NCI-H774 (cell line): Measurements from ENCODE around the gene LCE1E.

Experiments used
- DNase-seq: peaks from one replicate; lab custom pipeline; 2025; lab: John Stamatoyannopoulos, UW

Gene LCE1E, protein sequence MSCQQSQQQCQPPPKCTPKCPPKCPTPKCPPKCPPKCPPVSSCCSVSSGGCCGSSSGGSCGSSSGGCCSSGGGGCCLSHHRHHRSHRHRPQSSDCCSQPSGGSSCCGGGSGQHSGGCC

DNA sequence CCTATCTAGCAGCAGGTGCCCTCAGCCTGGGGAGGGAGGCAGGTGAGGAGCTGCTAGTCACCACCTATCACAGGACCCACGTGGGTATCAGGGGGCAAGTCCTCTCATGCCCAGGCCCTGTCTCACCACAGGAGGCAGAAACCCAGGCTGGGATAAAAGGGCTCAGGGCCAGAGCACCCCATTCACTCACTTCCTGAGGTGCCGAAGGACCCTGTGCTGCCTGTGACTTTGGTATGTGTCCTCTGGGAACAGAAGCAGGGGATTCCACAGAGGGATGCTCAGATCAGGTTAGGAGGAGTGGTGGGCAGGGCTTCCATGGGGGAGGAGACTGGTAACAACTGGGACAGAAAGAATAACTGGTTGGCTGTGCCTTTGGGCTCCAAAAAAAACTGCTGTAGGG lies at the start of gene LCE1E:
Gene LCE1E, plus strand, starts transcription at position 181 of the 400 bp plus-strand sequence. CDS start 1,043 bp downstream, outside the sequence.
- DNase-seq: no peak

DNA sequence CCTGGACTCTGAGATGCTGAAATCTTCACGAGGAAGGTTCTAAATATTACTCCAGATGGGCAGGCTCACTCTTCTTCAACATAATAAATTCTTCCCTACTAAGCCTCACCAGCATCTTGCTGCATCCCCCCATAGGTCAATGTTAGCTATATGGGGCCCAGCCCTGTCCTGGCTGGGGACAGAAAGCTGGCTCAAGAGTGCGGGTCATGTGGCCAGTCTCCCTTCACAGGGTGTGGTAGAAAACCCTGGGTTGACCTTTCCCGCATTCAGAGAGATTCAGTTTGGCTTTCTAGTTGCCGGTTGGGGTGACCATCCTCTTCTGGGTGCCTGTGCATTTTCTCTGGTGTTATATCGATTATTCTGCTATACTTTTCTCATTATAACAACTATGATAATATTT lies 48.1 kb upstream of the LCE1E start:
- DNase-seq: no peak

DNA sequence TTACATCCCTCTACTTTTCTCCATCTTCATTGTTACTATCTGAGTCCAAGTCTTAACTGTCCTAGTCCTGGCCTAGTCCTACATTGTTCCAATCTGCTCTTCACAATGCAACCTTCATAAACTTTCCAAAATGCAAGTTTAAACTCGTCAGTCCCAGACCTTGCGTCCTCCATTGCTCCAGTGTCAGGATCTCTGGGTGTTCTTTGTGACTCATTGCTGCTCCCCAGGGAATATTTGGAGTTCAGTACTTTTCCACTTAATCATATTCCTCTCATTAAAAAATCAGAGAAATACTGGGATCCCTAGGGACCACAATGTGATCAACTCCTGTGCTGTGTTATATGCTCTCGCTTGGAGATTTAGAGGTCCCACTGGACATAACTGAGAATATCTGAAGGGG lies 46.2 kb upstream of the LCE1E start:
- DNase-seq: no peak

DNA sequence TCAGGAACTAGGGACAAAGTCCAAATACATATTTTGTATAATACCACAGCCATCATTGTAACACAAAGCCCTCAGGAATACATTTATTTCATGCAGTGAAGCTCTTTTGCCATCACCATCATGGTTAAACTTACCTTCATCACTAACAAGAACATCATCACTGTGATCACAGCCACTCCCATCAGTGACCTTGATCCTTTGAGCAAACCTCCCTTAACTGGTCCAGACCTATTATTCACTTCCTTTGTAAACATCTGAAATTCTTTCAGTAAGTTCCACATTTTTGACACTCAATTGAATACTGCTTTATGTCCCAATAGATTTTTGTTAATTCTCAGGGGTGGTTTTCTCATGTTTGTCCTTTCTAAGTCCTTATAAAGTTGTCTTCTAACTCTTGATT lies 44.4 kb upstream of the LCE1E start:
- no peak for DNase-seq

DNA sequence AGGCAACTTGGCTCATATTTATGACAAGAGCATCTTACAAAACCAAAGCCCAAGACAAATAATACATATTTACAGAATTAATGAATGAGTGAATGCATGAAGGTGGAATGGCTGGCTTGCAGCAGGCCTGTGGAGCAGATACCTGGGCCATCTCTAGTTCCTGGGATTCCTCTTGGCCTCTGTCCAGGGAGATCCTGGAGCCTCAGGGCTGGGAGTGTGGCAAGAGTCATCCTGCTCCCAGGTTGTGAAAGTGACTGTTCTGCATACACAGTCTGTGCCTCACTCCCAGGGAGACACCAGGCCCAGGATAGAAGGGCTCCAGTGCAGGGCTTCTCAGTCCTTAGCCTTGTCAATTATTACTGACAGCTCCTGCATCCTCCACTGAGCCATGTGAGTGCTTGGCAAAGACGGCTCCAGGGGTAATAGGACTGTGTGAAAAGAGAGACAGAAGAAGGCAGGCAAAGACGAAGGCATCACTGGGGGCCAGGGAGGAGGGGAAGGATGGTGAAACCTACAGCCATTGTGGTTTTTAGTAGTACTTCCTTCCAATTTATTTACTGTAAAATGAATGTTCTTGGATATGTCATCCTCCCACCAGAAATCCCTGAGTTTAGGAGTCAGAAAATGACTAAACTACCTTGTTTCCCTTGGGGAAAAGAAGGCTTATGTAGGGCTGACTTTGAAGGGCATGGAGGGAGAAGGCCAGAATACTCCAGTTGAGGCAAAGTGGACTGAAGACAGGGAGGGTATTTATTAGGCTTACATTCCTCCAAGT lies 42.5 kb upstream of the LCE1E start:
- no peak for DNase-seq

DNA sequence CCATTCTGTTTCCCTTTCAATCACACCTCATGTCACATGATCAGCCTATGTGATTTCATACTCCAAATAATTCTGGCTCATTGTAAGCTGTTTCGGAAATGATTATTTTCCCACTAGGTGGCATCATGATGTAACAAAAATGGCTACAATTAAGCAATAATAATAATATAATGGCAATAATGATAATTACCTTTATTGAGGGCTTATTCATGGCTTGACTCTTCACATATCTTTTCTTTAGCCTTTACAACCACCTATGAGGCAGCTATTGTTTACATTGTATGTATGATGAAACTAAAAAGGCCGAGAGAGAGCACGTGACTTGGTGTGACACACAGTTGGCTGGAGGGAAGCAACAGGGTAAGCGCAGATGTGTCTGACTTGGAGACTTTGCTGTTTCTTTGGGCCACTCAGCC lies 40.8 kb upstream of the LCE1E start:
- no peak for DNase-seq

DNA sequence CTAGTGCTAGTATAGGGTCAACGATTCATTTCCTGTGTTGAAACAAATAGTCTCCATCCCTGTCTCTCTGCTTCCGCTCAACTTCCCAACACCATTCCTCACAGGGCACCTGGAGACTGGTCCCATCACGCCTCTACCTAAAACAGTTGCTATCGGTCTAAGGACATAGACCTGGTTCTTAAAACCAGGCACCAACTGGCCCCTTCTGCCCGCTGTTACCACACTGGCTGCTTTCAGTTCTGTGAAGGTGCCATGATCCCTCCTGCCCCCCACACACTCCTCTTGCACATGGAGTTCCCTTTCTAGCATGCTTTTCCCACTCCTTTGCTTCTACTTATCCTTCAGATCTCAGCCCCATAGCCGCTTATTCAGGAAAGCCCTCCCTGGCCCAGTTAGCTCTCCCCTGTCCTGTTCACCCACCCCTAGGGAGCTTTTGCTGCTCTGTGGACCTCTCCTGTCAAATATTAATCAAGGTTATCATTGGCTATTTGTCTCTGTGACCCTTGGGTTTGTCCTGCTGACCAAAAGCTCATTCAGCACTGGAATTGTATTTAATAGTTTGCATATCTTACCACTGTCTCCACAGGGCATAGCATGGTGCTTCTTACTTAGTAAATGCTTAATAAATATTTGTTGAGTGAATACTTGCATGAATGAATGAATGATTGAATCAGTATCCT lies 40.2 kb upstream of the LCE1E start:
- no peak for DNase-seq

DNA sequence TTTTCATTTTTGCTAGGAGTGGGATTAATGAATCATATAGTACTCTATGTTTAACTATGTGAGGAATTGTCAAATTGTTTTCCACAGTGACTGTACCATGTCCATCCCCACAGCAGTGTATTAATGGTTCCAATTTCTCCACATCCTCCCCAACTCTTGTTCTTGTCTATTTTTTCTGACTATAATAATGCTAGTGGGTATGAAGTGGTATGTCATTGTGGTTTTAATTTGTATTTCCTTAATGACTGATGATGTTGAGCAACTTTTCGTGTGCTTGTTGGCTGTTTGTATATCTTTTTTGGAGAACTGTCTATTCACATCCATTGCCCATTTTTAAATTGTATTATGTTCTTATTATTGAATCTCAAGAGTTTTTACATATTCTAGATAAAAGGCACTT lies 38.2 kb upstream of the LCE1E start:
- no peak for DNase-seq

DNA sequence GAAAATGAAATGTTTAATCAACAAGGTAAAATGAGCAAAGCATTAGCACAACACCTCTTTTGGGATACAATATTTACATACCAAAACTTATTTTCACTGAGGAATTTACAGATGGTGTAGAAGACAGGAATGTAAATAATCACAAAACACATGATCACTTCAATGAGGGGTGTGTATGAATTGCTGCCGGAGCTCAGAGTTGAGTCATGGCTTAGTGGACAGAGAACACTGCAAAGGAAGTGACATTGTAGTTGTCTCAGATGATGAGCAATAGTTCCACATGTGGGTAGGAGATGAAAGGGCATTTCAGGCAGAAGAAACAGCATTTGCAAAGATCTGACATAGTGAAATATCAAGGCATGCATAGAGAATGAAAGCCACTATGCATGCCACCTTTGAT lies 33.8 kb upstream of the LCE1E start:
- DNase-seq: no peak

DNA sequence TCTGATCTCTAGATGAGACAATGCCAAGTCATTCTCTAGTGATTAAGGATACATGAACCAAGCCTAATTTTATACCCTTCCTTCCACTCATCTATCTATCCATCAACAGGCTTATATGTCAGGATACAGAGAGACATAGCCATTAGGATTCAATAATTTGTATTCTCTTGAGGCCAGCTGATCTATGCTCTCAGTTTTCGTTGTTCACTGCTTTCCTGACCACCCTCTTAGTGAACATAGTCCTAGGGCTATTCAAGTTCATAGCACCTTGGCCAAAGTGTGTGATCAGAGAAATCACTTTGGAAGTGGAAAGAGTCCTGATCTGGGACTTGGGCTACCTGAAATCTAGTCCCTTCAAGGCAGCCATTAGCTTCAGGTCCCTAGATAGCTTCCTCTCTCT lies 32.5 kb upstream of the LCE1E start:
- DNase-seq: no peak

DNA sequence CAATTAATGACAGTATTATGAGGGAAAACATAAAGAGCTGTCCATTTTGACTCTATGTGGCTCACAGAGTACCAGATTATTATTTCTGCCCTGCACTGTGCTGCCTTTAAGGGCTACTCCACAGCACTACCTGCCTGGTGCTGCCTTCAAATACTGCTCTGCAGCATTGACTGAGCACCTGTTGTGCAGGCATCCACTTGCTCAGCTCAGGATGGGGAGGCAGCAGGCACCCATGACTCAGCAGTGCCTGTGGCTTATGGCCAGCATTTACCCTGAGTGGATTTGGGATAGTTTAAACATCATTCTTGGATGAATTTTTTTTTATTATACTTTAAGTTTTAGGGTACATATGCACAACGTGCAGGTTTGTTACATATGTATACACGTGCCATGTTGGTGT lies 29.2 kb upstream of the LCE1E start:
- DNase-seq: no peak

DNA sequence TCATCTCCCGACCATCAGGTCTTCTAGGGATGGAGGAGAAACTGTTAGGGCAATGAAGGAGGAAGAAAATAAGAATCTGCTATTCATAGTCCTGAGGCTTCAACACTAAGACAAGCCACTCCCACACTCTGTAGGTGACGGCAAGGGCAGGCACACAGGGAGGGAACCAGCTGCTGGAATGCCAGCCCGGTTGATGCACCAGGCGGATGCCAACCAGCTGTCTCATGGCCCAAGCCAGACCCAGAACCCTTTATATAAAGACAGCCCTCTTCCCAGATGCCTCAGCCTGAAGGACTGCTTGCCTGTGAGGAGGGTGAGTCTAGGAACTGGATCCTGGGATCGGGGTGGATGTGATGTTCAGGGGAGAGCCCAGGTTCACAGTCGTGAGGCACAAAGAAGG lies 28.3 kb upstream of the LCE1E start, which contains the start of gene KPRP:
Gene KPRP, plus strand, starts transcription at position 279 of the 400 bp plus-strand sequence. CDS start 1,564 bp downstream, outside the sequence.
- DNase-seq: no peak

DNA sequence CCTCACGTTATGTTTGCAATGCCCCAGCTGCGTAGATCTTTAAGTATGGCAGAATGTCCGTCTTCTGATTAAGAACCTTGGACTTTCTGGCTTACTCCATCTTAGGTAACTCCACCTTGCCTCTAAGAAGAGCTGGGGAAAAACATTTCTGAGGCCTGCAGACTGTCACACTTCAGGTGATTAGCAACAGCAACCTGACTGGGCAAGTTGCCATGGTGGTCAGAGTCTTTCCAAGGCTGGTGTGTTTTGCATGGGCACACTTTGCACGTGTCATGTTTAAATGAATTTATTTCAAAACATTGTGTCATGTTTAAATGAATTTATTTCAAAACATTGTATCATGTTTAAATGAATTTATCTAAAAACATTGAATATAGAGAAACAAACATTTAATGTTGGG lies 27.4 kb upstream of the LCE1E start:
- DNase-seq: no peak

DNA sequence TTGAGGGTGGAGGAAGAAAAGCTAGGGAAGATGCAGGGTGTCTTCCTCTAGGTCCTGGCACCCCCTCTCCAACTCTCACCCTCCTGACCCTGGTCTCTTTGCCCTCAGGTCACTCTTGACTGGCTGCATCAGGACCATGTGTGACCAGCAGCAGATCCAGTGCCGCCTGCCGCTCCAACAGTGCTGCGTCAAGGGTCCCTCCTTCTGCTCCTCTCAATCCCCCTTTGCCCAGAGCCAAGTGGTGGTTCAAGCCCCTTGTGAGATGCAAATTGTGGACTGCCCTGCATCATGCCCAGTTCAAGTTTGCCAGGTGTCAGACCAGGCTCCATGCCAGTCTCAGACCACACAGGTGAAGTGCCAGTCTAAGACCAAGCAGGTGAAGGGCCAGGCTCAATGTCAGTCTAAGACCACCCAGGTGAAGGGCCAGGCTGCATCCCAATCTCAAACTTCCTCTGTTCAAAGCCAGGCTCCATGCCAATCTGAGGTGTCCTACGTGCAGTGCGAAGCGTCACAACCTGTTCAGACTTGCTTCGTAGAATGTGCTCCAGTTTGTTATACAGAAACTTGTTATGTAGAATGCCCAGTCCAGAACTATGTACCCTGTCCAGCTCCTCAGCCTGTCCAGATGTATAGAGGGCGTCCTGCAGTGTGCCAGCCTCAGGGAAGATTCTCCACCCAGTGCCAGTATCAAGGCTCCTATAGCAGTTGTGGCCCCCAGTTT lies 26.4 kb upstream of the LCE1E start:
- no peak for DNase-seq

DNA sequence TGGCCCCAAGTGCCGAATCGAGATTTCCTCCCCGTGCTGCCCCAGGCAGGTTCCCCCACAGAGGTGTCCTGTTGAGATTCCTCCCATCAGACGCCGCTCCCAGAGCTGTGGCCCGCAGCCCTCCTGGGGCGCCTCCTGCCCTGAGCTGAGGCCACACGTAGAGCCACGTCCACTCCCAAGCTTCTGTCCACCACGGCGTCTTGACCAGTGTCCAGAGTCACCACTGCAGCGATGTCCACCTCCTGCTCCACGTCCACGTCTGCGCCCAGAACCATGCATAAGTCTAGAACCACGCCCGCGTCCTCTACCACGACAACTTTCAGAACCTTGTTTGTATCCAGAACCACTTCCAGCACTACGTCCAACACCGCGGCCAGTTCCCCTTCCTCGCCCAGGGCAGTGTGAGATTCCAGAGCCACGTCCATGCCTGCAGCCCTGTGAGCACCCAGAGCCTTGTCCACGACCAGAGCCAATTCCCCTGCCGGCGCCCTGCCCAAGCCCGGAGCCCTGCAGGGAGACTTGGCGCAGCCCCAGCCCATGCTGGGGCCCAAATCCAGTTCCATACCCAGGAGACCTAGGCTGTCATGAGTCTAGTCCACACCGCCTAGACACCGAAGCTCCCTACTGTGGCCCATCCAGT lies 25.4 kb upstream of the LCE1E start:
- DNase-seq: no peak

DNA sequence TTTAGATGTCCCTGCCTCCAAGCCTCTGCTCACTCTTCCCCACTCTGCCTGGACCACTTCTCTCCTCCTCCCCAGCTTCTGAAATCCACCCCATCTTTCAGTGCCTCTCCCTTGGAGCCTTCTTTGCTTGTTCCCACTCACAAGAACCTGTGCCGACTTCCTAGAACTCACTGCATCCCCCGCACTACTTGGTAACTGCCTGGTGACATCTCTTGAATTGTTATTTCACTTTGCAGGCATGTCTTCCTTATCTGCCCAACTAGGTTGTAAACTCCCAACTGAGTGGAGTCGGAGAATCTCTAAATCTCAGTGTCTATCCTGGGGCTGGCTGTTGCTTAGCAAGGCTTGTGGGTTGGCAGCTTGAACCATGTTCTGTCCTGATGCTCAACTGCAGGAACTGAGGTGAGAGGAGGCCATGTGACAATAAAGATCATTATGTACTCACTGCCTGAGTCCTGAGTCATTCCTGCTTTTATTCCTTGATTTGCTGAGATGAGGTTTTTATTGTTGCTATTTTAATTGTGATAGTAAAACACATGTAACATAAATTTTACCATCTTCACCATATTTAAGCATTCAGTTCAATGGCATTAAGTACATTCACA lies 24.3 kb upstream of the LCE1E start:
- DNase-seq: no peak

DNA sequence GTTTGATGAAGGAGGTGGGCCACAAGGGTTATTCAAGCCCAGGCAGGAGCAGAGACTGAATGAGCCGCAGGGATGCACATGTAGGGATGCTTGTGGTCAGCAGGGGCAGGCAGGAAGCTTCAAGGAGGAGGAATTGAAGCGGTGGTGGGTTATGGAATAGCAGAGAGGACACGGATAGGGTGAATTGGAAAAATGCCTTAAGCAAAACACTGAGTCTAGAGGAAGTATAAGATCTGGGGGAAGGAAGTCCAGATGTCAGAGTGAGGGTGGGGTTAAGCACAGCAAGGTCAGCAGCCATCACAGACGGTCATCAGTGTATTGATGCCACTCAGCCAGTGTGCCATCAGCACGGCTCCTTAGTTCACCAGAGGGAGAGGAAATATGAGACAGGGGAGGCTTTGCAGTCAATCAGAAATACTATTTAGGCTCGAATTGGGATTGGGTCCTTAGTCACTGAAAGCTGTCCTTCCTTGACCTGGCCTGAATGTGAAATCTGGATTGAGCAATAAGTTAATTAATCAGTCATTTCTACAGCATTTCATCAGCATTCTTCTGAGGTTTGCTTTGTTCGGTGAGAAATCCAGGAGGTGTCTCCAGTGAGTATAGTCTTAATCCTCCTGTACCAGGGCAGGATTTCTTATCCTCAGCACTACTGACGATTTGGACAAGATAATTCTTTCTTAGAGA lies 17.1 kb upstream of the LCE1E start:
- DNase-seq: no peak

DNA sequence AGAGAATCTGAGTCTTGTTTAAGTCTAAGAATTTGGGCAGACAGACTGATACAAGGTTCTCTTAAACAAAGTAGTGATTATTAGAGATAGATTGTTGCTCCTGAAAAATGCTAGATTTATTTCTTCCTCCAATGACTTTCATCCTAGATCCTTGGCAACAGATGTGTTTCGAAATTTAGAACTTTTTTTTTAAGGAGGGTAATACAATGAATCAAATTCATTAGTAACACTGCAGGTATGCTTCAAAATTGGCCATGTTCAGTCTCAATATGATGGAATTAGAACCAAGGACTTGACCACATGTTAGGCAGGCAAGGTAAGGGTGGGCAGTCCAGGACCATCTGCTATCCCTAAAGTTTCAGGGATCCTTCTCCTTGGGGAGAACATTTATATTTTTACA lies 15.6 kb upstream of the LCE1E start:
- no peak for DNase-seq

DNA sequence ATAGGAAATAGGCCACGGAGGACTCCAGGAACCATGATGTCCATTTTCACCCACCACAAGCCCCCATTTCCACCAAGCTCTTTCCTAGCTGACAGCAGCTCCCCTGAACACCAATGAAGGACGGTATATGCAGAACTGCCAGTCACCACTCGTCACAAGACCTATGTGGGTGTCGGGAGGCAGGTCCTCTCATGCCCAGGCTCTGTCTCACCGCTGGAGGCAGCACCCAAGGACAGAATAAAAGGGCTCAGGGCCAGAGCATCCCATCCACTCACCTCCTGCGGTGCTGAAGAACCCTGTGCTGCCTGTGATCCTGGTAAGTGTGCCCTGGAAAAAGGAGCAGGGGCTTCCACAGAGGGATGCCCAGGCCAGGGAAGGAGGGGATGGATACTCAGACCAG lies 11.2 kb upstream of the LCE1E start, which contains the start of gene LCE1F:
Gene LCE1F, plus strand, starts transcription at position 266 of the 400 bp plus-strand sequence. CDS start 1,232 bp downstream, outside the sequence.
- no peak for DNase-seq

DNA sequence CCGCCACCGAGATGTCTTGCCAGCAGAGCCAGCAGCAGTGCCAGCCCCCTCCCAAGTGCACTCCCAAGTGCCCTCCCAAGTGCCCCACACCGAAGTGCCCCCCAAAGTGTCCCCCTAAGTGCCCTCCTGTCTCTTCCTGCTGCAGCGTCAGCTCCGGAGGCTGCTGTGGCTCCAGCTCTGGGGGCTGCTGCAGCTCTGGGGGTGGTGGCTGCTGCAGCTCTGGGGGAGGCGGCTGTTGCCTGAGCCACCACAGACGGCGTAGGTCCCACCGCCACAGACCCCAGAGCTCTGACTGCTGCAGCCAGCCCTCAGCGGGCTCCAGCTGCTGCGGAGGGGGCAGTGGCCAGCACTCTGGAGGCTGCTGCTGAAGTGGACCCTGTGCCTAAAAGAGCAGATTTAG lies 9.7 kb upstream of the LCE1E start:
- no peak for DNase-seq
